Glutamatergic neuron (in vitro differentiated cells): ENCODE data around the gene AICDA. TPM values are rescaled to one million over a fixed set of nuclear protein-coding genes. Genes with fewer than 3 reads are reported as not detected.

Experiments
- DNase-seq: peaks from one replicate; pipeline ENCODE4 v3.0.0; 2022
- H3K27ac Mint-ChIP-seq: one replicate; pipeline ENCODE4 v1.8.0; 2020; ENCODE audit warnings: mild to moderate bottlenecking, mixed read lengths, inconsistent platforms; ENCODE audit not compliant: unreplicated experiment
- H3K27me3 Mint-ChIP-seq: one replicate; pipeline ENCODE4 v1.8.0; 2020; ENCODE audit warnings: mild to moderate bottlenecking, moderate library complexity, mixed read lengths, inconsistent platforms; ENCODE audit not compliant: unreplicated experiment
- H3K36me3 Mint-ChIP-seq: one replicate; pipeline ENCODE4 v1.8.0; 2020; ENCODE audit warnings: mild to moderate bottlenecking, mixed read lengths, inconsistent platforms; ENCODE audit not compliant: unreplicated experiment
- H3K4me1 Mint-ChIP-seq: one replicate; pipeline ENCODE4 v1.8.0; 2020; ENCODE audit warnings: mild to moderate bottlenecking, low read depth, mixed read lengths, inconsistent platforms; ENCODE audit not compliant: unreplicated experiment
- H3K4me3 Mint-ChIP-seq: one replicate; pipeline ENCODE4 v1.8.0; 2020; ENCODE audit warnings: mild to moderate bottlenecking, mixed read lengths, inconsistent platforms; ENCODE audit not compliant: unreplicated experiment
- H3K9me3 Mint-ChIP-seq: one replicate; pipeline ENCODE4 v1.8.0; 2020; ENCODE audit warnings: mild to moderate bottlenecking, moderate library complexity, mixed read lengths, inconsistent platforms; ENCODE audit not compliant: unreplicated experiment
- long read RNA-seq: library from polyadenylated mRNA; unstranded; transcript quantifications from one replicate; pipeline ENCODE4 v2.0.0, GENCODE V29; 2020; ENCODE audit not compliant: unreplicated experiment
- total RNA-seq: library from RNA; stranded (reverse); fragmentation: NEBNext Ultra II Directional; extraction: Animal tissue kit (Norgen Biotek cat#: 25700); gene quantifications from one replicate; pipeline ENCODE4 v1.2.1, GENCODE V29; 2021; ENCODE audit not compliant: unreplicated experiment
- TF ChIP-seq, protein P1 (sequence below): fragments of 200-600 bp; sonication (generic); IDR thresholded peaks from one replicate; pipeline ENCODE4 v1.5.0; 2021; ENCODE audit not compliant: partially characterized antibody, unreplicated experiment

The AICDA gene
- not detected for total RNA-seq
- long read RNA-seq = 0 reads

DNA sequence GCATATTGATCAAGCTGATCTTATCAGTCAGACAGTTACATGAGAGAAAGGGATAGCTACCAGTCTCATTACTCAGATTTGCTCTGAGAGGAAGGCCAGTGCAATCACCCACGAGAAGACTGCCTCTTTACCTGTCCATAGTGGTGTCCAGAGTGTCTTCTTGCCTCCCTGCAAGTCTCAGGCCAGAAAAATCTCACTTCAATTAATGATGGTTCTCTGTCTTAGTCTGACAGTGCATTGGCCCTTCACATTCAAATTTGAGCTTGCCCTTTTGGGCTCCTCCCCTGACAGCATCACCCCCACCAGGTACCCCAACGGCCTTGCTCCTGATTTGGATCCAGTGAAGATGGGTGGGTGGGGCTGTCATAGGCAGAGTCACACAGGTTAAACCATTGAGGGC, at the start of gene AICDA:
AICDA (minus strand) TSS at position 231 of the 400 bp plus-strand sequence; CDS start at position 139, 92 bp downstream.
- no peak for DNase-seq
- H3K27ac Mint-ChIP-seq = no peak within 1 kb of the TSS
- no peaks in the 10 kb centered on the region for H3K36me3 Mint-ChIP-seq
- H3K27me3 Mint-ChIP-seq = no peaks in the 10 kb centered on the region
- peaks cover 21% of the 10 kb centered on the region for H3K4me1 Mint-ChIP-seq
- H3K9me3 Mint-ChIP-seq = peaks cover 2% of the 10 kb centered on the region
- TF ChIP-seq, protein P1, sequence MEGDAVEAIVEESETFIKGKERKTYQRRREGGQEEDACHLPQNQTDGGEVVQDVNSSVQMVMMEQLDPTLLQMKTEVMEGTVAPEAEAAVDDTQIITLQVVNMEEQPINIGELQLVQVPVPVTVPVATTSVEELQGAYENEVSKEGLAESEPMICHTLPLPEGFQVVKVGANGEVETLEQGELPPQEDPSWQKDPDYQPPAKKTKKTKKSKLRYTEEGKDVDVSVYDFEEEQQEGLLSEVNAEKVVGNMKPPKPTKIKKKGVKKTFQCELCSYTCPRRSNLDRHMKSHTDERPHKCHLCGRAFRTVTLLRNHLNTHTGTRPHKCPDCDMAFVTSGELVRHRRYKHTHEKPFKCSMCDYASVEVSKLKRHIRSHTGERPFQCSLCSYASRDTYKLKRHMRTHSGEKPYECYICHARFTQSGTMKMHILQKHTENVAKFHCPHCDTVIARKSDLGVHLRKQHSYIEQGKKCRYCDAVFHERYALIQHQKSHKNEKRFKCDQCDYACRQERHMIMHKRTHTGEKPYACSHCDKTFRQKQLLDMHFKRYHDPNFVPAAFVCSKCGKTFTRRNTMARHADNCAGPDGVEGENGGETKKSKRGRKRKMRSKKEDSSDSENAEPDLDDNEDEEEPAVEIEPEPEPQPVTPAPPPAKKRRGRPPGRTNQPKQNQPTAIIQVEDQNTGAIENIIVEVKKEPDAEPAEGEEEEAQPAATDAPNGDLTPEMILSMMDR = no peak
- no peak within 1 kb of the TSS for H3K4me3 Mint-ChIP-seq

DNA sequence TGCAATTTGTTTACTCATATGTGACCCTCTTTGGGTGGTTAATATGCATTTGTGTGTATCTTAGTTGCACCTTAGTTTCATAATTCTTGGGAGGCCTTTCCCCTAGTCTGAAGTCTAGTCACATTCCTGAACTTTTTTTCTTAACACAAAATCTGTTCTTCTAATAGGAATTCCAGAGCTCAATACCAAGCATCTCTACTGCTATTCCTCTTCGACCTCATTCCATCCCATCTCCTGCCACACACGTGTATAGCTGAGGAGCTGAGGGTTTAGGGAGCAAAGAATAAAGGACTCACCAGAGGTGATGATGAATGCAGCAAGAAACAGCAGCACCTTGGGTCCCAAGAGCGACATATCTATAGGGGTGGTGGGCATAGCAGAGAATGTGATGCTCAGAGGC, 49.1 kb upstream of the AICDA start:
- H3K4me1 Mint-ChIP-seq = peaks cover 12% of the 10 kb centered on the region
- H3K27ac Mint-ChIP-seq = no peak overlapping the region
- H3K36me3 Mint-ChIP-seq = no peaks in the 10 kb centered on the region
- H3K9me3 Mint-ChIP-seq = peaks cover 7% of the 10 kb centered on the region
- TF ChIP-seq, protein P1 = no peak
- H3K4me3 Mint-ChIP-seq = no peak overlapping the region
- peaks cover 2% of the 10 kb centered on the region for H3K27me3 Mint-ChIP-seq
- DNase-seq = no peak

DNA sequence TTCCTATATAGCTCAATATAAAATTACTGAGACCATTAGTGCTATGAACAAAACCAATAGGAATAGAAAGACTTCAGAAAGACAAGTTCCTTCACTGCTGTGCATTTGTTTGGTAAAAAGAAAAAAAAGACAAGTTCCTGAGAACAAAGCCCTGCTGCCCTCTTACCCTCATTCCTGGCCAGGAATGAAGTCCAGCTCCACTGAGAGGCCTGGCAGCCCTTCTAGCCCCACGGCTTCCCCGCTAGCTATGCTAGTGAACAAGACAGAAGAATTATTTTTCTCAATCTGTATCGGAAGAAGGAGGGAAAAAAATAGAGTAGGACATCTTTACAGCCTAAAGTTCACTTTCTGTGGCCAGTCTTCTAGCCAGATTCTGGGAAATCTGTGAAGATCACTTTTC, 48.4 kb upstream of the AICDA start:
- H3K4me3 Mint-ChIP-seq = no peak overlapping the region
- H3K27ac Mint-ChIP-seq = no peak overlapping the region
- no peaks in the 10 kb centered on the region for H3K36me3 Mint-ChIP-seq
- peaks cover 12% of the 10 kb centered on the region for H3K4me1 Mint-ChIP-seq
- peaks cover 2% of the 10 kb centered on the region for H3K27me3 Mint-ChIP-seq
- TF ChIP-seq, protein P1 = no peak
- no peak for DNase-seq
- peaks cover 7% of the 10 kb centered on the region for H3K9me3 Mint-ChIP-seq

DNA sequence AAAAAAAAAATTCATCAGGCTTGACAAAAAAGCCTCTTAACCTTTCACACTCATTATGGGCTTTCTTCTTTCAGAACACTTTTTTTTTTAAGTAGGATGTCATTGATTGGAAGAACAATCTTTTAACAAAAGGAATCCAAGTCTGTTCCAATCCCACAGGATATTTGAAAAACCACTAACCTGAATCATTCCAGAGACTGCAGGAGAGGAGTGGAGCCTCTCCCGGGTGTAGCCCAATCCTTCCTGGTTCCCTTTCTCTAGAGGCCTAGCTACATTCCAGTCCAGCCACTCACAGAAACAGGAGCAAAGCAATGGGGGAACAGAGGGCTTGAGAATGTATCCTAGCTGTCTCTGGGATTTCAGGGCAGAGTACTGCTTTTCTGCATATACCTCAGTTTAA, 45.7 kb upstream of the AICDA start:
- peaks cover 3% of the 10 kb centered on the region for H3K9me3 Mint-ChIP-seq
- H3K36me3 Mint-ChIP-seq = no peaks in the 10 kb centered on the region
- H3K4me3 Mint-ChIP-seq = no peak overlapping the region
- no peak for DNase-seq
- no peak overlapping the region for H3K27ac Mint-ChIP-seq
- H3K27me3 Mint-ChIP-seq = no peaks in the 10 kb centered on the region
- TF ChIP-seq, protein P1 = no peak
- no peaks in the 10 kb centered on the region for H3K4me1 Mint-ChIP-seq

DNA sequence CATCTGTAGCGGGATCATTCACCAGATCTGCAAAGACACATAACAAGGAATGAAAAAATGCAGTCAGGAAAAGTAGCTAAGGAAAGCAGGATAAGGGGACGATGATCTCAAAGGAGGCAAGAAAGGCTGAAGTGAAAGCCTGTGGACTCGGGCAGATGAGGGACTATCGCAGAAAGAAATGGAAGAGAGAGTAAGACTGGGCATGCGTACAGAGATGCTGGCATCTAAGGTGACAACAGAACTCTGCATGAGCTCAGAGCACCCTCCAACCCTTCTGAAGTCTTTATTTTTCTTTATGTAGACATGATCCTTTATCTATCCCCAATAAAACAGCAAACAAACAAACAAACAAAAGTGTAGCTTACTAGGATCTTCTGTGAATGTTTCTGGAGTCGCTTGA, 42.8 kb upstream of the AICDA start:
- H3K36me3 Mint-ChIP-seq = no peaks in the 10 kb centered on the region
- peaks cover 3% of the 10 kb centered on the region for H3K9me3 Mint-ChIP-seq
- H3K27ac Mint-ChIP-seq = no peak overlapping the region
- no peaks in the 10 kb centered on the region for H3K4me1 Mint-ChIP-seq
- H3K27me3 Mint-ChIP-seq = no peaks in the 10 kb centered on the region
- TF ChIP-seq, protein P1 = no peak
- H3K4me3 Mint-ChIP-seq = no peak overlapping the region
- DNase-seq = no peak
